Uterus (tissue), 4 donors: Measurements from ENCODE around the gene SMIM10. TPM values are rescaled to one million over a fixed set of nuclear protein-coding genes. Genes with fewer than 3 reads are reported as not detected.
"Not testable (repeated sequence)": the region's sequence is repeated elsewhere in the genome, so short reads cannot be mapped to it uniquely, and the experiment has no call there.

Experiments used
- DNase-seq, 2 donors: peaks; one replicate each; pipeline ENCODE4 v3.0.0-alpha.2; 2019 to 2020
- H3K27ac ChIP-seq, 2 donors: fragments of 200-600 bp; sonication (generic); 1 replicate in 1 of 2; 2 replicates in 1 of 2; pipeline ENCODE4 v1.5.1; 2016 to 2018
- H3K27me3 ChIP-seq, 2 donors: fragments of 200-600 bp; sonication (generic); one replicate each; pipeline ENCODE4 v1.5.1; 2018 to 2019; ENCODE audit warnings: control low read depth in 1 of 2
- H3K36me3 ChIP-seq, 2 donors: fragments of 200-600 bp; sonication (generic); one replicate each; pipeline ENCODE4 v1.5.1; 2019; ENCODE audit warnings: control low read depth in 1 of 2
- H3K4me1 ChIP-seq, 2 donors: fragments of 200-600 bp; sonication (generic); one replicate each; pipeline ENCODE4 v1.5.1; 2018 to 2019; ENCODE audit warnings: control low read depth in 1 of 2
- H3K4me3 ChIP-seq, 2 donors: fragments of 200-600 bp; sonication (generic); 1 replicate in 1 of 2; 2 replicates in 1 of 2; pipeline ENCODE4 v1.5.1; 2018 to 2019; ENCODE audit warnings: mild to moderate bottlenecking in 1 of 2
- H3K9me3 ChIP-seq, 2 donors: fragments of 200-600 bp; sonication (generic); one replicate each; pipeline ENCODE4 v1.5.1; 2019; ENCODE audit warnings: control low read depth in 1 of 2
- POLR2A ChIP-seq, 2 donors: fragments of 450-650 bp; IDR thresholded peaks; one replicate each; pipeline ENCODE4 v1.6.1; 2016; ENCODE audit warnings: antibody characterized with exemption in 2 of 2, mild to moderate bottlenecking in 1 of 2, moderate library complexity in 1 of 2
- intact Hi-C: fragments of 100-400 bp; cut with DNase I; formaldehyde crosslinking; loops from one replicate; pipeline ENCODE4 v1.15.1; 2023; ENCODE audit warnings: low total_unique reads
- total RNA-seq, 4 donors: library from RNA; depleted of rRNA in 3 of 4; stranded (reverse); fragments of >200 nt in 3 of 4; gene quantifications; one replicate each; pipeline versions ENCODE4 v1.1.0 to v1.2.4, GENCODE V29; 2014 to 2023
- TF ChIP-seq, protein P1 (sequence below), 4 experiments: fragments of 200-600 bp in 2 of 4; fragments of 450-650 bp in 2 of 4; sonication (generic) in 2 of 4; IDR thresholded peaks; one replicate each; pipeline ENCODE4 v1.5.1; 2016 to 2019; ENCODE audit warnings: antibody characterized with exemption in 4 of 4, mild to moderate bottlenecking in 2 of 4, moderate library complexity in 1 of 4
- donor health status: DM: yes; HTN: yes; CAD: no.

Gene SMIM10
- total RNA-seq, 4 donors from 2014 or later: 4.6 to 16.1 (median 10.5) TPM

DNA sequence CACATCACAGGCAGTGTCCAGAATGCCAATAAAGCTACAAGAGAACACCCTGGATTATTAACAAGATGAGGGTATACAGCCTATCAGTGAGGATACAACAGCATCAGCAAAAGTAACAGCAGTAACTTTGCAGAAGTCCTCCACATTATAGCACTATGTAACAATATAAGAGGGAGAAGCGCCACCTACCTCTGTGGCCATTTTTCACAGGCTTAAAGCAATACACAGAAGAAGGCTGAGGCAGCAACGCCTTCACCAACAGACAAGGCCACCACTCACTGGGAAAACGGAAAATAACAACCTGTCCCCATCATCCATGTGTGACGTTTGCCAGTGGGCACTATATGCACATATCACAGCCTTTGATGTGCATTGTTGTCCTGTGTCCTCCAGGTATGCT is 19.0 kb downstream of the SMIM10 start:
- TF ChIP-seq, protein P1, sequence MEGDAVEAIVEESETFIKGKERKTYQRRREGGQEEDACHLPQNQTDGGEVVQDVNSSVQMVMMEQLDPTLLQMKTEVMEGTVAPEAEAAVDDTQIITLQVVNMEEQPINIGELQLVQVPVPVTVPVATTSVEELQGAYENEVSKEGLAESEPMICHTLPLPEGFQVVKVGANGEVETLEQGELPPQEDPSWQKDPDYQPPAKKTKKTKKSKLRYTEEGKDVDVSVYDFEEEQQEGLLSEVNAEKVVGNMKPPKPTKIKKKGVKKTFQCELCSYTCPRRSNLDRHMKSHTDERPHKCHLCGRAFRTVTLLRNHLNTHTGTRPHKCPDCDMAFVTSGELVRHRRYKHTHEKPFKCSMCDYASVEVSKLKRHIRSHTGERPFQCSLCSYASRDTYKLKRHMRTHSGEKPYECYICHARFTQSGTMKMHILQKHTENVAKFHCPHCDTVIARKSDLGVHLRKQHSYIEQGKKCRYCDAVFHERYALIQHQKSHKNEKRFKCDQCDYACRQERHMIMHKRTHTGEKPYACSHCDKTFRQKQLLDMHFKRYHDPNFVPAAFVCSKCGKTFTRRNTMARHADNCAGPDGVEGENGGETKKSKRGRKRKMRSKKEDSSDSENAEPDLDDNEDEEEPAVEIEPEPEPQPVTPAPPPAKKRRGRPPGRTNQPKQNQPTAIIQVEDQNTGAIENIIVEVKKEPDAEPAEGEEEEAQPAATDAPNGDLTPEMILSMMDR (IDR thresholded peaks at IDR 0.05): no peak
- TF ChIP-seq POLR2A (IDR thresholded peaks at IDR 0.05): no peak
- Histone ChIP-seq H3K36me3 (no peaks in the 10 kb centered on the region), H3K27ac (no peak overlapping the region), H3K9me3 (no peaks in the 10 kb centered on the region), H3K4me3 (no peak overlapping the region), H3K27me3 (peaks cover 0 to 4% of the 10 kb centered on the region in 2 donors), H3K4me1 (no peaks in the 10 kb centered on the region)
- no peak for DNase-seq
- intact Hi-C loops: no loop called here

GRCh38 chrX:135010921-135011320 is 20.1 kb downstream of the SMIM10 start:
- Histone ChIP-seq H3K4me3 (no peak overlapping the region), H3K36me3 (no peaks in the 10 kb centered on the region)
- no peak for TF ChIP-seq POLR2A (IDR thresholded peaks at IDR 0.05)
- TF ChIP-seq, protein P1 (IDR thresholded peaks at IDR 0.05): no peak

DNA sequence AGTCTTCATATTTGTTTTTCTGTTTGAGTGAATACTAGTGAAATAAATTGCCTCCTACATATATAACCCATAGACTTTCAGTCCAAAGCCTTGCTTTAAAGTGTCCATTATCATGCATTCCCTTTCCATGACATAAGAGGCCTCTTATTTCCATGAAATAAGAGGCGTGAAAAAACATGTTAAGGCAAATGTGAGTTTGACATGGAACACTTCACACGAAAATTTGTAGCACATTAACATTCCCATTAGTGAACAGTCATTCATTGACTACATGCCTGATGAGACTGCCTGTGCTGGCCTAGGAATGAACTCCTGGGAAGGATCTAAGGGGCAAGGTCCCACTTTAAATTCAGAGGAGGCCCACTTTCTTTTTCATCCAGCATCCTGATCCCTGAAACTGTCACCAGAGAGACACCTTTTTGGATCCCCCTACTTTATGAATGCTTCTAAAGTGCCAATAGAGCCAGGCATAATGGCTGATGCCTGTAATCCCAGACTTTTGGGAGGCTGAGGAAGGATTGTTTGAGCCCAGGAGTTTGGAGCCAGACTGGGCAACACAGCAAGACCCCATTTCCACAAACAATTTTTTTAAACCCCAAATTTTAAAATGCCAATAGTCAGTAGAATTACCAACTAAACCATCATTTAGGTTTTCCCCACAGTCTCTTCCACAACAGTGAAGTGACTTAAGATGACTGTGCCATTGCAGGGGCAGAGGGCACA is 24.9 kb downstream of the SMIM10 start:
- TF ChIP-seq, protein P1 (IDR thresholded peaks at IDR 0.05): no peak
- no peak for TF ChIP-seq POLR2A (IDR thresholded peaks at IDR 0.05)
- intact Hi-C loops: no loop called here
- H3K4me3 ChIP-seq: no peak overlapping the region
- no peaks in the 10 kb centered on the region for H3K27me3 ChIP-seq
- no peaks in the 10 kb centered on the region for H3K36me3 ChIP-seq
- H3K27ac ChIP-seq: no peak overlapping the region
- no peak for DNase-seq
- no peaks in the 10 kb centered on the region for H3K9me3 ChIP-seq
- no peaks in the 10 kb centered on the region for H3K4me1 ChIP-seq

More at GRCh38 chrX:135010921-135011320, 20.1 kb downstream of the SMIM10 start:
- no peak for DNase-seq
- Histone ChIP-seq H3K27me3 (peaks cover 0 to 4% of the 10 kb centered on the region in 2 donors), H3K27ac (no peak overlapping the region), H3K4me1 (no peaks in the 10 kb centered on the region), H3K9me3 (no peaks in the 10 kb centered on the region)
- intact Hi-C loops: no loop called here

GRCh38 chrX:135019890-135020289 is 29.1 kb downstream of the SMIM10 start:
- DNase-seq, H3K4me3 ChIP-seq, H3K27me3 ChIP-seq, H3K36me3 ChIP-seq, H3K27ac ChIP-seq, intact Hi-C loops, H3K4me1 ChIP-seq, H3K9me3 ChIP-seq: not testable (repeated sequence)

DNA sequence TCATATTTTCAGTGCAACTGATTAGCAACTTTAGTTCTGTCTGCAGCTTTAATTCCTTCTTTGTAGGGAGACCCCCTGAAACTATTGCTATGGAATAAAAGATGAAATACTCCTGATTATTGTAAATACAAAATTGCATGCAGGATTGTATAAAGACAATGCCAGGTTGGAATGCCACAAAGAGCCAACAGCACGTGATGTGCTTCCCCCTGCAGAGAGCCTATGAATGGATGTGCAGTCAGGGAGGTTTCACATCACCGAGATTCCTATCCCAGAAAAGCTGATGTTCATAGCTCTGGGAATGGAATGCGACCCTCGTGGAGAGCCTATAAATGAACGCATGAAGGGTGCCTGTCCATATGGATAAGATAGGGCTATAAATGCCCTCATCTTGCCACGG is 33.0 kb downstream of the SMIM10 start:
- H3K27ac ChIP-seq, H3K27me3 ChIP-seq, intact Hi-C loops, H3K9me3 ChIP-seq, H3K4me3 ChIP-seq, DNase-seq, H3K36me3 ChIP-seq, H3K4me1 ChIP-seq: not testable (repeated sequence)

- H3K36me3 ChIP-seq: no peaks in the 10 kb centered on the region
- H3K4me3 ChIP-seq: no peak overlapping the region
- no peaks in the 10 kb centered on the region for H3K9me3 ChIP-seq
- no peak for DNase-seq
- intact Hi-C loops: no loop called here
- no peak overlapping the region for H3K27ac ChIP-seq
- no peaks in the 10 kb centered on the region for H3K4me1 ChIP-seq
- TF ChIP-seq, protein P1 (IDR thresholded peaks at IDR 0.05): no peak
- TF ChIP-seq POLR2A (IDR thresholded peaks at IDR 0.05): no peak
- H3K27me3 ChIP-seq: peaks cover 0 to 6% of the 10 kb centered on the region in 2 donors
Observed at GRCh38 chrX:135024526-135024925, 33.7 kb downstream of the SMIM10 start.

DNA sequence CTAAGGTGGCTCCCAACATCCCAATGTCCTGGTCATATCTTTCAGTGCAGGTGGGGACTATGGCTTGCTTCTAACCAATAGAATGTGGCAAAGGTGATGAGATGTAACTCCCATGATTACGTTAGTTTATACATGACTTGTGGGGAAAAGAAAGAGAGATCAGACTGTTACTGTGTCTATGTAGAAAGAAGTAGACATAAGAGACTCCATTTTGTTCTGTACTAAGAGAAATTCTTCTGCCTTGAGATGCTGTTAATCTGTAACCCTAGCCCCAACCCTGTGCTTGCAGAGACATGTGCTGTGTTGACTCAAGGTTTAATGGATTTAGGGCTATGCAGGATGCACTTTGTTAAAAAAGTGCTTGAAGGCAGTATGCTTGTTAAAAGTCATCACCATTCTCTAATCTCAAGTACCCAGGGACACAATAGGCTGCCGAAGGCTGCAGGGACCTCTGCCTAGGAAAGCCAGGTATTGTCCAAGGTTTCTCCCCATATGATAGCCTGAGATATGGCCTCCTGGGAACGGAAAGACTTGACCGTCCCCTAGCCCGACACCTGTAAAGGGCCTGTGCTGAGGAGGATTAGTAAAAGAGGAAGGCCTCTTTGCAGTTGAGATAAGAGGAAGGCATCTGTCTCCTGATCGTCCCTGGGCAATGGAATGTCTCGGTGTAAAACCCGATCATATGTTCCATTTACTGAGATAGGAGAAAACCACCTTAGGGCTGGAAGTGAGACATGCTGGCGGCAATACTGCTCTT is 39.6 kb downstream of the SMIM10 start:
- H3K27me3 ChIP-seq, H3K36me3 ChIP-seq, H3K4me3 ChIP-seq, intact Hi-C loops, DNase-seq, H3K9me3 ChIP-seq, H3K27ac ChIP-seq, H3K4me1 ChIP-seq: not testable (repeated sequence)

DNA sequence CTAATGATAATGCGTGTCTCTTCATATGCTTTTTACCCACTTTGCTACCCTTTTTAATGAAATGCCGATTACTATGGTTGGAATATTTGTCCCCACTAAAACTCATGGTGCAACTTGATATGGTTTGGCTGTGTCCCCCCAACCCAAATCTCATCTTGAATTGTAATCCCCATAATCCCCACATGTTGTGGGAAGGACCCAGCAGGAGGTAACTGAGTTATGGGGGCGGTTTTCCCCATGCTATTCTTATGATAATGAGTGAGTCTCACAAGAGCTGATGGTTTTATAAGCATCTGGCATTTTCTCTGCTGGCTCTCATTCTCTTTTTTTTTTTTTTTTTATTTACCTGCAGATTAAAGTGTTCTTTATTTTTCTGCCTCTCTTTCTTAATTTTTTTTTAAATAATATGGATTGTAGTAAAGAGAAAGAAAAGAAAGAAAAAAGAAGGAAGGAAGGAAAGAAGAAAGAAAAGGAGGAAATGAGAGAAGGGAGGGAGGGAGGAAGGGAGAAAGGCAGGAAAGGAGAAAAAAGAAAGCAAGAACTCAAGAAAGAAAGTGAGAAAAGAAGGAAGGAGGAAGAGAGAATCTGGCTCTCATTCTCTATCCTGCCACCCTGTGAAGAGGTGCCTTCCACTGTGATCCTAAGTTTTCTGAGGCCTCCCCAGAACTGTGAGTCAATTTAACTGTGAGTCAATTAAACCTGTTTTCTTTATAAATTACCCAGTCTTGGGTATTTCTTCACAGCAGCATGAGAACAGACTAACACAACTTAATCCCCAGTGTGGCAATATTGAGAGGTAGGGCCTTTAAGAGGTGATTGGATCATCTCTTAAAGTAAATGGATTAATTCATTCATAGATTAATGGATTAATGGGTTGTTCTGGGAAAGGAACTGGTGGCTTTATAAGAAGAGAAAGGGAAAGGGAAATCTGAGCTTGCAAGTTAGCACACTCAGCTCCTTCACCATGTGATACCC is 50.6 kb downstream of the SMIM10 start:
- H3K4me3 ChIP-seq, H3K36me3 ChIP-seq, intact Hi-C loops, H3K27me3 ChIP-seq, DNase-seq, H3K4me1 ChIP-seq, H3K9me3 ChIP-seq, H3K27ac ChIP-seq: not testable (repeated sequence)
